Motor neuron (in vitro differentiated cells): Measurements from ENCODE around the gene TPD52L2. TPM values are rescaled to one million over a fixed set of nuclear protein-coding genes. Genes with fewer than 3 reads are reported as not detected.
"Not testable (repeated sequence)": the region's sequence is repeated elsewhere in the genome, so short reads cannot be mapped to it uniquely, and the experiment has no call there.

ENCODE experiments used
- ATAC-seq, 8 experiments: fragments of 200-7000 bp; cut with Tn5 transposase; replicated peaks in 6 of 8; 2 replicates each; pipeline ENCODE4 v1.8.0; 2021; ENCODE audit warnings: mild to moderate bottlenecking in 8 of 8, moderate library complexity in 8 of 8
- H3K27ac ChIP-seq, 2 donors: fragments of 250-450 bp; sonication (Bioruptor Pico); 2 replicates each; pipeline ENCODE4 v1.9.0; 2021; ENCODE audit warnings: antibody characterized with exemption in 2 of 2, mild to moderate bottlenecking in 2 of 2, moderate library complexity in 1 of 2
- H3K4me1 ChIP-seq, 2 donors: fragments of 250-450 bp; sonication (Bioruptor Pico); replicated peaks in 1 of 2; 2 replicates each; pipeline ENCODE4 v1.6.1; 2021; ENCODE audit warnings: antibody characterized with exemption in 2 of 2, mild to moderate bottlenecking in 2 of 2, moderate library complexity in 1 of 2
- H3K4me3 ChIP-seq, 5 donors: fragments of 250-450 bp; sonication (Bioruptor Pico); 2 replicates each; pipeline ENCODE4 v1.9.0; 2021; ENCODE audit warnings: antibody characterized with exemption in 5 of 5, mild to moderate bottlenecking in 5 of 5, moderate library complexity in 4 of 5
- WGBS, 10 experiments: fragments of 450-650 bp; shearing (Covaris generic); methylation state at CpG; one replicate each; pipeline ENCODE4 v1.0.0; 2022; 5-methylcytosine and 5-hydroxymethylcytosine counted together
- in situ Hi-C, 9 experiments: fragments of 400-800 bp; cut with MboI; loops; one replicate each; pipeline ENCODE4 v1.15.0; 2021; ENCODE audit warnings: low sequenced_read_pairs in 9 of 9, low pct_unique_long_range_greater_than_20kb in 2 of 9; ENCODE audit not compliant: unreplicated experiment in 9 of 9
- total RNA-seq, 8 experiments: library from RNA; unstranded; fragments of 300-600 nt; gene quantifications; 2 replicates each; pipeline versions ENCODE4 v1.2.3 to v1.2.4, GENCODE V29; 2022

The TPD52L2 gene
- total RNA-seq, 8 experiments from 2014 or later: 41.3 to 108 (median 70.4) TPM

DNA sequence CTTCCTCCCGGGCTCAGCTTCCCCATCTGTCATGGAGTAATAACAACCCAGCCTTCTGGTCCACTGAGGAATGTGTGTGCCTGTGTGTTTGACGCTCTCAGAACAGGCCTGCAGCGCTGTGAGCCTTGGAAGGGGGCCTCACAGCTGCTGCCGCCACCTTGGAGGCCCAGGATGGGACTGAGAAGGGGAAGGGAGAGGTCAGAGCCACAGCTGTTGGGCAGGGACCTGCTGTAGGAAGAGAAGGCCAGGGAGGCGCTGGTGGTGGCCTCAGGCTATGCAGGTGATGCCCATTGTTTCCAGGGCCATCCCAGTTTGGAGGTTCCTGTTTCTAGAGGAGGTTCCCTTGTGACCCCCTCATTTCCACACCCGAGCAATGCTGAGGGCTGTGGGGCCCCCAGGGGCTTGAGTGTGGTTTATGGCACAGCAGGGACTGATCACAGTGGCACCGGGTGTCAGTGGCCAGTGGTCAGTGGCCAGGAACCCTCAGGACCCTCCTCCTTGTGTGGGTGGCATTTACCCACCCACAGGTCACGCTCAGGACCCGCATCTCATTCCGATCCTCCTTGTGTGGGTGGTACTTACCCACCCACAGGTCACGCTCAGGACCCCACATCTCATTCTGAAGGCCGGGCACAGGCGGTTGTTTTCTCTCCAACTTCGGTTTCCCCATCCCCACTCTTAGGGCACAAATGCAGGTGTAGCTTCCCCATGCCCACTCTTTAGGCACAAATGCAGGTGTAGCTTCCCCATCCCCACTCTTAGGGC is 14.0 kb downstream of the TPD52L2 start:
- WGBS, 10 experiments: 29 to 100% (median 93%) methylated on average over 1 to 3 of the region's 14 CpGs; no CpG with 5 or more reads in 6 of the 10 experiments

DNA sequence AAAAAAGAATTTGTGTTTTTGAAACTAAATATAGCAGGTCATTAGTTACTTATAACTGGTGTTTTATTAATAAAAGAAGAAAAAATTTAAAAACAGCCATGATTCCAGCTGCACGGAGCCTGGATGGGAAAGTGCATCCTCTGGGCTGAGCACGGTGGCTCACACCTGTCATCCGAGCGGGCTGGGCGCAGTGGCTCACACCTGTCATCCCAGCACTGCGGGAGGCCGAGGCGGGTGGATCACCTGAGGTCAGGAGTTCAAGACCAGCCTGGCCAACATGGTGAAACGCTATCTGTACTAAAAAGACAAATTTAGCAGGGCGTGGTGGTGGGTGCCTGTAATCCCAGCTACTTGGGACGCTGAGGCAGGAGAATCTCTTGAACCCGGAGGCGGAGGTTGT is 15.8 kb downstream of the TPD52L2 start:
- H3K4me3 ChIP-seq, in situ Hi-C loops, ATAC-seq, H3K27ac ChIP-seq, H3K4me1 ChIP-seq: not testable (repeated sequence)
- 80 to 100% (median 94%) methylated on average over 1 to 10 of the region's 13 CpGs; no CpG with 5 or more reads in 3 of the 10 experiments for WGBS, 10 experiments

More for the DNA sequence above, 14.0 kb downstream of the TPD52L2 start:
- no peak overlapping the region for H3K4me3 ChIP-seq
- no peak overlapping the region for H3K27ac ChIP-seq
- in situ Hi-C loops: no loop called here
- H3K4me1 ChIP-seq: no peaks in the 10 kb centered on the region
- peak in 2 of 8 experiments; percentile 25 to 52 for ATAC-seq

DNA sequence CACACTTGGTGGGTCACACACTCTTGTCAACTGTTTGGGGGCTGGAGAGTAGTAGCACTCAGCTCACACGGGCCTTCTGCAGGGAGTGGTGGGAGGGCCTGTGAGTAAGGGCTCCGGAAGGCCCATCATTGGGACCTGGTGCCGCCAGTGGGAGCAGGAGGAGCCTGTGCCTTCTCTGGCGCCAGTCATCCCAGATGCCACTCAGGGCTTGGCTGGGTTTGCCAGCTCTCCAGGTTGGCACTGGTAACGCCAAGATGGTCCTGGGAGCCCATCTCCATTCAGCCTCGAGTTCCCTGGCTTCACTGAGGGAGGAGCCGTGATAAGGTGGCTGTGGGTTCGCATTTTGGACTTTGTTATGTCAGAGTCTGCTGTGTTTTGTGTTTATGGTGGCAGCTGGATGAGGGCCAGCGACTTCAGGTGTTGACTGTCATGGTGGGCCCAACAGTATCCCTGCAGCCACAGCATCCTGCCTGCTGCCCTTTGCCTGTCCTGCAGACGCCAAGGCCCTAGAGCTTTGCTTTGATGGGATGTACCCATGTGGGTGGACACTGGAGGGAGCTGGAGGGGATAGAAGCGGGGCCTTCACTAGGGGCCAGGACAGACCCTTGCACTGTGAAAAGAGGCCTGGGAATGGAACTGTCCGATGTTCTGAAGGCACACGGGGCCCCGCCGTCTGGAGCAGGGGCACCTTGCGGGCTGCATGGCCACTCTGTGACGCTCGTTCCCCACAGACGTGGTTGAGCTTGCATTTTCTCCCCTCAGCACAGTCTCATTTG is 16.6 kb downstream of the TPD52L2 start:
- Histone ChIP-seq H3K4me1 (no peaks in the 10 kb centered on the region), H3K4me3 (no peak overlapping the region), H3K27ac (no peak overlapping the region)
- 100% methylated on average over 1 to 2 of the region's 19 CpGs; no CpG with 5 or more reads in 7 of the 10 experiments for WGBS, 10 experiments
- in situ Hi-C loops: no loop called here
- ATAC-seq: no peak

DNA sequence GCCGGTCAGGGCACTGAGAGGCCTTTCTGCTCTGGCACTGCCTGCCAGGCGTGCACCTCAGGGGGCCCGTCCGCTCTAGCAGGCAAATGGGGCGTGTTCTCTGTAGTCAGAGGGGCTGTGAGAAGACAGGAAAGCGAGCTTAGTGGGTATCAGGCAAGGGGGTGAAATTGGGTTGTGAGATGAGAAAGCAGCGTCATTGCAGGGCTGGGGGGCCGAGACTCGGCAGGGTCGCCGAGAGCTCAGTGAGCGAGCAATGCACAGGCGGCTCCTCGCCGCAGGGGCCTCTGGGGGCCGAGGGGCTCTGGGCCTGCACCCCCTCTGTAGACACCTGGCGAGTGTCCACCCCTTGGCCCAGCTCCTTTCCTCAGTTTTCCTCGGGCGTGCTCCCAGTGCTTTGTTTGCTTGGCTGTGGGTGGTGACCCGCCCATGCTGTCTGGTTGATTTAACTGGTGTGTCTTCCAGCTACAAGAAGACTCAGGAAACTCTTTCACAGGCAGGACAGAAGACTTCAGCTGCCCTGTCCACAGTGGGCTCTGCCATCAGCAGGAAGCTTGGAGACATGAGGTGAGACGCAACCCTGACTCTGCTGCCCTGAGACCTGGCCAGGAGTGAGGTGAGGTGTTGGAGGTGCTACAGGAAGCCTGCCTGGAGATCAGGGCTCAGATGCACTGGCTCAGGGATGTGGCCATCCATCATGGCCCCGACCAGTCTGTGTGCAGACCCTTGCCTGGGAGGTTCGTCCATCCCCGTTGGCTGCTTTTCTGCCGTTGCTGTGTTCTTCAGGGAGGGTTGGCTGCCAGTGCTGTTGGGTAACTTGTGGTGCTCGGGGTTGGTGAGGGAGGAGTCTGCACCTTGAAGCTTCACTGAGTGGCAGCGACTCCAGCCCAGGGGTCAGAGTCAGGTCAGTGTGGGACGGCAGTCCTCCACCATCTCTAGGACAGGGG is 17.5 kb downstream of the TPD52L2 start:
- H3K27ac ChIP-seq: no peak overlapping the region
- peak in 1 of 8 experiments; percentile 5 for ATAC-seq
- 40 to 100% (median 90%) methylated on average over 1 to 7 of the region's 28 CpGs; no CpG with 5 or more reads in 5 of the 10 experiments for WGBS, 10 experiments
- in situ Hi-C loops: no loop called here
- H3K4me1 ChIP-seq: no peaks in the 10 kb centered on the region
- H3K4me3 ChIP-seq: no peak overlapping the region

DNA sequence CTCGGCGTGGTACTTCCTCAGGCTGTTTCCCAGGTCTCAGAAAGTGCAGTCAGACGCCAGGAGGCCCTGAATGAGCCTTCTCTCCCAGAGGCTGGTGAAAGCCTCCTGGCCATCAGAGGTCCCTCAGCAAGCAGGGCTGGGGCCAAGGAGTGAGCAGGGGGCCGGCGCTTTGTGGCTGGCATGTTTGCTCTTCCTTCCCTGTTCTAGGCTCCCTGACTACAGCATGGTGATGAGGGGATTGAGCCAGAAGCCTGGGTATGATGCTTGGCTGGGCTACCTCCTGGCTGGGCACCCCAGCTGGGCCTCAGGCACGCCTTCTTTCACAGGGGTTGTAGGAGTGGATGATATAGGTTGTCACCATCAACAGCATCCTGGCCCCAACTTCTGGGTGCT is 18.1 kb downstream of the TPD52L2 start:
- no peaks in the 10 kb centered on the region for H3K4me1 ChIP-seq
- in situ Hi-C loops: no loop called here
- WGBS, 10 experiments: 71 to 100% (median 83%) methylated on average over 1 to 2 of the region's 6 CpGs; no CpG with 5 or more reads in 7 of the 10 experiments
- H3K4me3 ChIP-seq: no peak overlapping the region
- peak in 3 of 8 experiments; percentile 47 to 93 (median 50) for ATAC-seq
- no peak overlapping the region for H3K27ac ChIP-seq

DNA sequence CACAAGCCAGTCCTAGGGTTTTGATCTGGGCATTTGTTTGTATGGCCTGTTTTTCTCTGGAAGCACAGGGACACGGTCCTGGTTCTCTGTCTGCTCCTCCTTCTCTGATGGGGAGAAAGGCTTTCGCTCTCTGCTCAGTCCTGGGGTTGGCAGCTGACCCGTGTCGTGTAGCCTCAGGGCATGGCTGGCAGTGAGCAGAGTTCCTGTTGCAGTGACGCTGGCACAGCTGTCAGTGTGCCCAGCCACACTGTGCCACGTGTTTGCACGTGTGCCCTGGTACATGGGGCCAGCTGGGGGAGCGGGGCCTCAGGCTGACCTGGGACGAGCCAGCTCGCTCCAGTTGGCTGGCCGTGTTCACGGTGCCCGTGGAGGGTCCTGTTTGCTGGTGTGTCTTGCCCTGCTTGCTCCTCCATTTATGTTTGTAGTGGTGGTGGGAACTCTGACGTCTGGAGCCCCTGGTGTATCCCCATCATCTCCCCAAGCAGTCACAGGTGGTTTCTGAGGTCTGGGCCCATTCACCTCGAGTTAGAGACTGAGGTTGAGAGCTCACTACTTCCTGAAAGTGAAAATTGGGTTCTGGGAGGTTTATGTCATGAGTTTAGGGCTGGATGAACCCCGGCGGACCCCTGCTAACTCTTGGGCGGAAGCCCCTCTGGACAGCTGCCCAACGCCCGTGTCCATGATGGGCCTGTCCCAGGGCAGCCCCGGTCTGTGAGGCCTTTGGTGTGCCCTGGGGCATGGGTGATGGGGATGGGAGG is 19.6 kb downstream of the TPD52L2 start:
- in situ Hi-C loops: no loop called here
- no peak overlapping the region for H3K4me3 ChIP-seq
- H3K27ac ChIP-seq: no peak overlapping the region
- no peaks in the 10 kb centered on the region for H3K4me1 ChIP-seq
- no peak for ATAC-seq
- 29 to 100% (median 88%) methylated on average over 1 to 5 of the region's 21 CpGs; no CpG with 5 or more reads in 3 of the 10 experiments for WGBS, 10 experiments

DNA sequence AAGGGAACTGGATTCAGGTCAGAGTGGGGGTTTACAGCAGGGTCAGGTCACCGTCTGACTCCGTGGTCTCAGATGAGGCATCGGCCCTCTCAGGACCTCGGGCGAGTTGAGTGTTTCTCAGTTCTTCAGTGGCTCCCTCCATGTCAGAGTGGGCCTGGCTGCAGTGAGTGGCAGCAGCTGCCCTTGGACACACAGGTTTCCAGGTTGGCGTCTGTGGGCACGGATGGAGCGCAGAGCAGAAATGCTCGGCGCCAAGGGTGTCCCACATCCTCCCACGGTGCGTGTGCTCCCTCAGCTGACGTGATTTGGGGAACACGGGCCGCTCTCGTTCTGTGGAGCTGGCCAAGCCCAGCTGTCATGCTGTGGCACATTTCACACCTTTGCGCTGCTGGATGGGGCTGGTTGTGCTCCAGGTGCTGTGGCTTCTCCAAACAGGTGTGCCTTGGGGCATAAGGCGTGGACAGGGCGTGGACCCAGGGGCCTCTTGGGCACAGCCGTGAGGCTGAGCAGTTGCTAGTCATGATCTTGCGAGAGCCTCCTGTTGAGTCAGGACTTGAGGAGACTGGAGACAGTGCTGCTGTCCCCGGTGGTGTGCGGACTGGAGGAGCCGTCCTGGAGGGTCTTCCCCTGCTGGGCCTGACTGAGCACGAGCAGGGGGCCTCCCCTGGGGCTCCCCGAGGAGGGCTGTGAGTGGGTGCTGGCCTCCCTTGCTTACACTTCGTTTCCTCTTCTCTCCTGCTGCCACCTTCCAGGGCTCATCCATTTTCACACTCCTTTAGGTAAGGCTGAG is 20.4 kb downstream of the TPD52L2 start:
- H3K27ac ChIP-seq: no peak overlapping the region
- 40 to 93% (median 87%) methylated on average over 1 to 5 of the region's 27 CpGs; no CpG with 5 or more reads in 6 of the 10 experiments for WGBS, 10 experiments
- no peak overlapping the region for H3K4me3 ChIP-seq
- in situ Hi-C loops: no loop called here
- no peaks in the 10 kb centered on the region for H3K4me1 ChIP-seq
- ATAC-seq: peak in 2 of 8 experiments; percentile 9 to 17

DNA sequence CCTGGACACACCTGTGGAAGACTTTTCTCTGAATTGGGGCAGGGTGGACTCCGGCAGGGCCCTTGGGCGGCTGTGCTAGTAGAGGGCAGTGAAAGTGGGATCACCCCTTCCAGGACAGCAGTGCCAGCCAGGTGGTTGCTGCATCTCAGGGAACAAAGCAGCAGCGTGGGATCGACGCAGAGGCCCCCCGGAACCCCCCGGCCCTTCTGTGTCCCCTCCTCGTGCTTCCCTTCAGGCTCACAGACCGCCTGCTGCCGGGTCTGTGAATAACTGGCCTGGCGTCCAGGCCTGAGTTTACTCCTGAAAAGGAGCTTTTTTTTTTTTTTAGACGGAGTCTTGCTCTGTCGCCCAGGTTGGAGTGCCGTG is 21.0 kb downstream of the TPD52L2 start:
- in situ Hi-C loops: no loop called here
- Histone ChIP-seq H3K4me3 (no peak overlapping the region), H3K27ac (no peak overlapping the region), H3K4me1 (no peaks in the 10 kb centered on the region)
- ATAC-seq: peak in 1 of 8 experiments; percentile 3
- 100% methylated on average over 1 of the region's 14 CpGs; no CpG with 5 or more reads in 9 of the 10 experiments for WGBS, 10 experiments

DNA sequence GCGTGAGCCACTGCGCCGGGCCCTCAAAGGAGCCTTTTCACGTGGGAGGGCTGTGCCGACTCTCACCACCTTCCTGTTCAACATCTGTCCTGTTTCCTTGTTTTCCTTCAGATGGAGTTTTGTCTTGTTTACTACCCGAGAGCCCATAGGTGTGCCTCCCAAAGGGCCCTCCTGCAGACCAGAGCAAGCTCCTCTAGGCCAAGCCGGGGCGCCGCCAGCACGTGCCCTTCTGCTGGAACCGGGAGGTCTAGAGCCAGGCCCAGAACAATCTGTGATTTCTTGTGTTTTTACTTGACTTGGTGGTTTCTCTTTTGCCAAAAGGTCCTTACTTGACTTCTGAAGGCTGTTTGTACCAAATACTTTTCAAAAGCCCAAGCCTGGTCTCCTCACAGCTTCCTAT is 21.9 kb downstream of the TPD52L2 start:
- in situ Hi-C loops: no loop called here
- WGBS, 10 experiments: 94 to 100% (median 100%) methylated on average over 1 to 6 of the region's 11 CpGs; no CpG with 5 or more reads in 7 of the 10 experiments
- no peak for ATAC-seq
- H3K27ac ChIP-seq: no peak overlapping the region
- H3K4me3 ChIP-seq: no peak overlapping the region
- H3K4me1 ChIP-seq: no peaks in the 10 kb centered on the region

DNA sequence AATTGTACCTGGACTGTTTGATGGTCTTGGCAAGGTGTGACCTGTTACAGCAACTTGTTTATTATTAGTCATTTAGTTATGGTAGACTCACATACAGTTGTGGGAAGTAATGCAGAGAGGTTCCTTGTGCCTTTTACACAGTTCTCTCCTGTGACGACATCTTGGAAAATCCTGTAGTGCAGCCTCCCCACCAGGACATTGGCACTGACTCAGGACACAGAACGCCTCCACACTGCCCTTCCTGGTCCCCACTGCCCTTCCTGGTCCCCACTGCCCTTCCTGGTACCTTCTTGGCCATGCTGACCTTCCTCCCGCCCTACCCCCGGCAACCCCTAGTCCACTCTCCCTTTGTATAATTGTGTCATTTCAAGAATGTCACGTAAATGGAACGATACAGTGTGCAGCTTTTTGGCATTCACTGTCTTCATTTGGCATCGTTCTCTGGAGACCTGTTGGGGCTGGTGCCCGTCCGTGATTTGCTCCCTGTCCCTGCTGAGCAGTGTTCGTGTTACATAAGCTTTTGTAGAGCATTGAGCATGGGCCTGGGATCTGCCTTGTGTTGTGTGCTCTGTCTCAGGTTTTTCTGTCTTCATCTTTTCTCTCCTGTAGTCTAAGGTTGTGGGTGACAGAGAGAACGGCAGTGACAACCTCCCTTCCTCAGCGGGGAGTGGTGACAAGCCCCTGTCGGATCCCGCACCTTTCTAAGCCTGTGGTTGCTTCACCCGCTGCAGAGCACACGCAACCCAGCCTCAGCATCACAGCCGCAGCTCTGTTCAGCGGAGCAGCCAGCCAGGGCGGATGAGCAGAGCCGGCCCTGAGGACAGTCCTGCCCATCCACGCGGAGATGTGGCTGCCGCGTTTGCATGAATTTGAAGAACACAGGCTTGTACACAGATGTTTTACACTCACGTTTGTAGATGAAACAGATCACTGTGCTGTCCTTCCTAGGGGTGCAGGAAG is 24.5 kb downstream of the TPD52L2 start:
- 40 to 97% (median 91%) methylated on average over 1 to 14 of the region's 25 CpGs for WGBS, 10 experiments
- no peak overlapping the region for H3K4me3 ChIP-seq
- H3K27ac ChIP-seq: no peak overlapping the region
- in situ Hi-C loops: no loop called here
- no peak for ATAC-seq
- peaks cover 0 to 4% of the 10 kb centered on the region in 2 donors for H3K4me1 ChIP-seq

DNA sequence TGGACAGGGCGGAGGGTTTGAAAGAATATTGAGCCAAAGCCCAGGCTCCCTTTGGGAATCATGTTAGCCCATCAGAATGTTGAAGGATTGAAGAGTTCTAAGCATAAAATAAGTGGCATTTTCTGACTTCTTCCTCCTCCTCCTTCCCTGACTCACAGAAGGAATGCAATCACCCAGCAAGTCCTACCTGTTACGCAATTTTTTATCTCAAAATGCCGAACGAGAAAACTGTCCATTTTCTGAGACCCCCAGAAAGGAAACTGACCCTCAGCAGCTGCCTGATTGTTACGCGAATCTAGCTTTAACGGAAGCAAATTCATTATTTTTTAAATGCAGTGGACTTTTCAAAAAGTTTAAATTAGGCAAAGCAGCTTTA is 25.1 kb downstream of the TPD52L2 start:
- no peak overlapping the region for H3K27ac ChIP-seq

More for the DNA sequence above, 25.1 kb downstream of the TPD52L2 start:
- ATAC-seq: no peak
- in situ Hi-C loops: no loop called here
- 70 to 100% (median 97%) methylated on average over 2 to 7 of the region's 7 CpGs; no CpG with 5 or more reads in 1 of the 10 experiments for WGBS, 10 experiments
- Histone ChIP-seq H3K4me1 (peaks cover 0 to 4% of the 10 kb centered on the region in 2 donors), H3K4me3 (no peak overlapping the region)
